WERI-Rb-1 (cell line): ENCODE results near the gene PRR18.

Experiments used
- DNase-seq: peaks from one replicate; pipeline ENCODE4 v3.0.0-alpha.2; 2020
- H3K27ac ChIP-seq: fragments of 250-450 bp; sonication (Bioruptor Pico); 2 replicates; pipeline ENCODE4 v1.5.1; 2020; ENCODE audit warnings: mild to moderate bottlenecking, moderate library complexity
- H3K27me3 ChIP-seq: fragments of 250-450 bp; sonication (Bioruptor Pico); 2 replicates; pipeline ENCODE4 v1.5.1; 2021; ENCODE audit warnings: mild to moderate bottlenecking, low read depth, moderate library complexity; ENCODE audit not compliant: insufficient read depth, severe bottlenecking
- H3K36me3 ChIP-seq: fragments of 250-450 bp; sonication (Bioruptor Pico); 2 replicates; pipeline ENCODE4 v1.5.1; 2020; ENCODE audit warnings: mild to moderate bottlenecking, moderate library complexity
- H3K4me3 ChIP-seq: 2 replicates; pipeline ENCODE4 v1.5.1; 2011; ENCODE audit warnings: low read depth, mild to moderate bottlenecking, control low read depth, low read length
- H3K9me3 ChIP-seq: fragments of 250-450 bp; sonication (Bioruptor Pico); 2 replicates; pipeline ENCODE4 v1.5.1; 2021; ENCODE audit warnings: mild to moderate bottlenecking, moderate library complexity; ENCODE audit not compliant: severe bottlenecking
- TF ChIP-seq, protein P1 (sequence below): IDR thresholded peaks from 2 replicates; pipeline ENCODE4 v1.5.1; 2011; ENCODE audit warnings: low read depth, mild to moderate bottlenecking, control low read depth, inconsistent platforms, low read length

Gene PRR18

DNA sequence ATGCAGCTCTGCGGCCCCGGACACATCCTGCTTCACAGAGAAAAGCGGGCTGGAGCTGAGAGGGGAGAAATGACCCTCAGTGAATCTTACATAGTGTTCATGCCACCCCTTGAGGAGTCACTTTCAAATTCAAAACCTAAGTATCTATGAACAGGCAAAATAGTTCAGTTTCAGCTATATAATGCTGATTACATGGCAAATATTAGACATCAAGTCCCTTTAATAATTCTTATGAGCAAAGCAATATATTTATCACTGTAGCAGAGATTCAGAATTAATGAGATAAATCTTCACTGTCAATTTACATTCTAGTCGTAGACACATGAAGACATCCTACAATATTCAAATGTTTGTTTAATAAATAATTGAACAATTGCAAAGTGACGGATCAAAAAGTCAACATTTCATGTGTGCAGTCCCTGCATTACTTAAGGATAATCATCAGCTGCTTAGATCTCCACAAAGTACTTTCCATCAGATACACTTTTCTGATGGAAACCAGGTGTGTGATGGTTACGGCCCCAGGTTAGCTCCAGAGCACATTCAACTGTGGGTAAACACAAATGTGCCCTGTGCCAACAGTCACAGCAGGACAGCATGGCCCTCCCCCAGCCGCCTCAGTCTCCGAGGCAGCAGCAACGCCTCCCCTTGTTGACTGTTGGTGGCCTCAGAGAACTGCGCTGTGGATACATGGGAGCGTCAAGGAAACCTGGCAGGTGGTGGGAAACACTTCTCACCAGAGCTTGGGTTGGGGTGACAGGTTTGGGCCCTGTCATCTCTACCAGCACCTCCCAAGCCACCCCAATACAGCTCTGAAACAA is 787 bp upstream of the PRR18 start:
- TF ChIP-seq, protein P1, sequence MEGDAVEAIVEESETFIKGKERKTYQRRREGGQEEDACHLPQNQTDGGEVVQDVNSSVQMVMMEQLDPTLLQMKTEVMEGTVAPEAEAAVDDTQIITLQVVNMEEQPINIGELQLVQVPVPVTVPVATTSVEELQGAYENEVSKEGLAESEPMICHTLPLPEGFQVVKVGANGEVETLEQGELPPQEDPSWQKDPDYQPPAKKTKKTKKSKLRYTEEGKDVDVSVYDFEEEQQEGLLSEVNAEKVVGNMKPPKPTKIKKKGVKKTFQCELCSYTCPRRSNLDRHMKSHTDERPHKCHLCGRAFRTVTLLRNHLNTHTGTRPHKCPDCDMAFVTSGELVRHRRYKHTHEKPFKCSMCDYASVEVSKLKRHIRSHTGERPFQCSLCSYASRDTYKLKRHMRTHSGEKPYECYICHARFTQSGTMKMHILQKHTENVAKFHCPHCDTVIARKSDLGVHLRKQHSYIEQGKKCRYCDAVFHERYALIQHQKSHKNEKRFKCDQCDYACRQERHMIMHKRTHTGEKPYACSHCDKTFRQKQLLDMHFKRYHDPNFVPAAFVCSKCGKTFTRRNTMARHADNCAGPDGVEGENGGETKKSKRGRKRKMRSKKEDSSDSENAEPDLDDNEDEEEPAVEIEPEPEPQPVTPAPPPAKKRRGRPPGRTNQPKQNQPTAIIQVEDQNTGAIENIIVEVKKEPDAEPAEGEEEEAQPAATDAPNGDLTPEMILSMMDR, result no peak
- DNase-seq, result peak; percentile 55
- H3K27ac ChIP-seq, result peak overlapping the region; percentile 60; the same call in 1 of the 2 replicates
- no peaks in the 10 kb centered on the region for H3K9me3 ChIP-seq
- H3K27me3 ChIP-seq, result no peaks in the 10 kb centered on the region
- no peaks in the 10 kb centered on the region for H3K36me3 ChIP-seq
- peak overlapping the region; percentile 72 for H3K4me3 ChIP-seq

- Histone ChIP-seq H3K9me3 (no peaks in the 10 kb centered on the region), H3K27ac (peak overlapping the region; percentile 60), H3K27me3 (no peaks in the 10 kb centered on the region), H3K4me3 (peak overlapping the region; percentile 72), H3K36me3 (no peaks in the 10 kb centered on the region)
- peak; percentile 61 for DNase-seq
- TF ChIP-seq, protein P1, result no peak
Measured at GRCh38 chr6:166307082-166308032, 835 bp downstream of the PRR18 start.

- TF ChIP-seq, protein P1, result no peak
- no peak overlapping the region for H3K4me3 ChIP-seq
- no peak for DNase-seq
Measured at GRCh38 chr6:166306378-166307081, 1.7 kb downstream of the PRR18 start.

DNA sequence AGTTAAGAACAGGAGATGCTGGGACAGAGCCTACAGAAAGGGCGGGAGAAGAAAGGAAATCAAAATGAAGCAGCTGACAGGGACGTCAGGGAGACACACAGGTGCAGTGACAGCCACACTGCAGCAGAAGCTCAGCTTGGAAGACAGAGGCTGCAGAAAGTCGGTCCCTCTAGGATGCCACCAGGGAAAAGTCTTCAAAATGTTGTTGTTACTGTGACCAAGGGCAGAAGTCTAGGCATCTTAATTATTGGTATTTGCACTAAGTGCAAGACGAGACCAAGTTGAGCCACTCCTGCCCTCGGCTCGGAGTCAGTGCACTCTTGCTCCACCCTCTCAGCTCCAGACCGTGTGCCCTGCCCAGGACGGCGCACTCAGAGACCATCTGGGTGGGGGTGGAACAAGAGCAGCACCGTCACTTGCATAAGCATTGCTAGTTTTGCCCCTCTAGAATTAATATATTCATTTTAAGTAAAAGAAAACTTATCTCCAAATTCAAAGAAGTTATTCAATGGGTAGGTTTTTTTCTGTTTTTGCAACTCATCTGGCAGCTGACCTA is 2.6 kb downstream of the PRR18 start:
- peak; percentile 69 for DNase-seq
- H3K9me3 ChIP-seq, result no peaks in the 10 kb centered on the region
- no peaks in the 10 kb centered on the region for H3K36me3 ChIP-seq
- no peak overlapping the region for H3K27ac ChIP-seq
- peak overlapping the region; percentile 21; the same call in 1 of the 2 replicates for H3K4me3 ChIP-seq
- TF ChIP-seq, protein P1, result no peak
- no peaks in the 10 kb centered on the region for H3K27me3 ChIP-seq

More at GRCh38 chr6:166306378-166307081, 1.7 kb downstream of the PRR18 start:
- Histone ChIP-seq H3K27me3 (no peaks in the 10 kb centered on the region), H3K9me3 (no peaks in the 10 kb centered on the region), H3K36me3 (no peaks in the 10 kb centered on the region), H3K27ac (no peak overlapping the region)

GRCh38 chr6:166304106-166304505 is 4.1 kb downstream of the PRR18 start:
- DNase-seq, result no peak
- H3K27ac ChIP-seq, result no peak overlapping the region
- H3K36me3 ChIP-seq, result no peaks in the 10 kb centered on the region
- no peak overlapping the region for H3K4me3 ChIP-seq
- TF ChIP-seq, protein P1, result no peak
- no peaks in the 10 kb centered on the region for H3K27me3 ChIP-seq
- no peaks in the 10 kb centered on the region for H3K9me3 ChIP-seq
